ENCODE data around the gene GSTO2.

GRCh38 chr10:104324931-104325330, 55.9 kb downstream of the GSTO2 start:
- TF ChIP-seq EP300 (IDR thresholded peaks at IDR 0.05) (no peak), CTCF (IDR thresholded peaks at IDR 0.05) (no peak)
